ENCODE results near the gene GZMH.

GZMH gene

GRCh38 chr14:24630087-24630871 lies 20.8 kb upstream of the GZMH start:
- no peak for FAIRE-seq
- TF ChIP-seq SPI1 (IDR thresholded peaks at IDR 0.05; ENCODE audit: low read depth, low read length), result no peak

GRCh38 chr14:24629521-24629920 lies 20.0 kb upstream of the GZMH start:
- TF ChIP-seq TAF1 (IDR thresholded peaks at IDR 0.05; ENCODE audit: low read depth, low read length) (no peak), SPI1 (IDR thresholded peaks at IDR 0.05; ENCODE audit: low read depth, low read length) (no peak), POLR2AphosphoS5 (IDR thresholded peaks at IDR 0.05; ENCODE audit: low read depth, low read length) (no peak), PAX5 (IDR thresholded peaks at IDR 0.05; ENCODE audit: insufficient read depth, low read length, severe bottlenecking) (no peak), POU2F2 (IDR thresholded peaks at IDR 0.05; ENCODE audit: low read depth, low read length) (no peak), POLR2A (IDR thresholded peaks at IDR 0.05; ENCODE audit: low read depth, low read length) (no peak)
- no peak for FAIRE-seq

More at GRCh38 chr14:24630087-24630871, 20.8 kb upstream of the GZMH start:
- no peak for DNase-seq (ENCODE audit: insufficient read length, low spot score)

GRCh38 chr14:24613747-24614146 lies 4.3 kb upstream of the GZMH start:
- no peak for DNase-seq (ENCODE audit: insufficient read length, low spot score)
- TF ChIP-seq POLR2A (IDR thresholded peaks at IDR 0.05; ENCODE audit: low read depth, low read length) (no peak), PAX5 (IDR thresholded peaks at IDR 0.05; ENCODE audit: insufficient read depth, low read length, severe bottlenecking) (no peak), POU2F2 (IDR thresholded peaks at IDR 0.05; ENCODE audit: low read depth, low read length) (no peak)
- no peak for FAIRE-seq

More at GRCh38 chr14:24629521-24629920, 20.0 kb upstream of the GZMH start:
- no peak for DNase-seq (ENCODE audit: insufficient read length, low spot score)

- DNase-seq (ENCODE audit: insufficient read length, low spot score) (no peak), FAIRE-seq (peak; percentile 67)
- peak; percentile 77 for TF ChIP-seq SPI1 (IDR thresholded peaks at IDR 0.05; ENCODE audit: low read depth, low read length)
- TF ChIP-seq PAX5 (IDR thresholded peaks at IDR 0.05; ENCODE audit: insufficient read depth, low read length, severe bottlenecking), result no peak
These were observed 3.8 kb upstream of the GZMH start for GRCh38 chr14:24613241-24613640.

- no peak for DNase-seq (ENCODE audit: insufficient read length, low spot score)
- TF ChIP-seq TAF1 (IDR thresholded peaks at IDR 0.05; ENCODE audit: low read depth, low read length), result no peak
- no peak for TF ChIP-seq PAX5 (IDR thresholded peaks at IDR 0.05; ENCODE audit: insufficient read depth, low read length, severe bottlenecking)
- TF ChIP-seq POU2F2 (IDR thresholded peaks at IDR 0.05; ENCODE audit: low read depth, low read length), result no peak
- TF ChIP-seq SPI1 (IDR thresholded peaks at IDR 0.05; ENCODE audit: low read depth, low read length), result no peak
- no peak for TF ChIP-seq POLR2A (IDR thresholded peaks at IDR 0.05; ENCODE audit: low read depth, low read length)
- no peak for TF ChIP-seq POLR2AphosphoS5 (IDR thresholded peaks at IDR 0.05; ENCODE audit: low read depth, low read length)
- peak; percentile 77 for FAIRE-seq
These were observed 2.7 kb upstream of the GZMH start for GRCh38 chr14:24612196-24612595.

- no peak for DNase-seq (ENCODE audit: insufficient read length, low spot score)
- peak; percentile 26 for FAIRE-seq
- TF ChIP-seq POLR2A (IDR thresholded peaks at IDR 0.05; ENCODE audit: low read depth, low read length) (no peak), TAF1 (IDR thresholded peaks at IDR 0.05; ENCODE audit: low read depth, low read length) (no peak), PAX5 (IDR thresholded peaks at IDR 0.05; ENCODE audit: insufficient read depth, low read length, severe bottlenecking) (no peak), POLR2AphosphoS5 (IDR thresholded peaks at IDR 0.05; ENCODE audit: low read depth, low read length) (no peak), SPI1 (IDR thresholded peaks at IDR 0.05; ENCODE audit: low read depth, low read length) (no peak), POU2F2 (IDR thresholded peaks at IDR 0.05; ENCODE audit: low read depth, low read length) (no peak)
These were observed 1.6 kb downstream of the GZMH start for GRCh38 chr14:24607635-24608514.

GRCh38 chr14:24607081-24607480 lies 2.4 kb downstream of the GZMH start:
- peak; percentile 89 for FAIRE-seq
- no peak for DNase-seq (ENCODE audit: insufficient read length, low spot score)

GRCh38 chr14:24606297-24606696 lies 3.2 kb downstream of the GZMH start:
- no peak for FAIRE-seq
- DNase-seq (ENCODE audit: insufficient read length, low spot score), result no peak
- TF ChIP-seq POLR2AphosphoS5 (IDR thresholded peaks at IDR 0.05; ENCODE audit: low read depth, low read length) (no peak), TAF1 (IDR thresholded peaks at IDR 0.05; ENCODE audit: low read depth, low read length) (no peak), POLR2A (IDR thresholded peaks at IDR 0.05; ENCODE audit: low read depth, low read length) (no peak), PAX5 (IDR thresholded peaks at IDR 0.05; ENCODE audit: insufficient read depth, low read length, severe bottlenecking) (no peak), SPI1 (IDR thresholded peaks at IDR 0.05; ENCODE audit: low read depth, low read length) (no peak), POU2F2 (IDR thresholded peaks at IDR 0.05; ENCODE audit: low read depth, low read length) (no peak)

More at GRCh38 chr14:24607081-24607480, 2.4 kb downstream of the GZMH start:
- no peak for TF ChIP-seq SPI1 (IDR thresholded peaks at IDR 0.05; ENCODE audit: low read depth, low read length)
- no peak for TF ChIP-seq POLR2A (IDR thresholded peaks at IDR 0.05; ENCODE audit: low read depth, low read length)
- TF ChIP-seq POLR2AphosphoS5 (IDR thresholded peaks at IDR 0.05; ENCODE audit: low read depth, low read length), result no peak
- no peak for TF ChIP-seq POU2F2 (IDR thresholded peaks at IDR 0.05; ENCODE audit: low read depth, low read length)
- no peak for TF ChIP-seq TAF1 (IDR thresholded peaks at IDR 0.05; ENCODE audit: low read depth, low read length)
- TF ChIP-seq PAX5 (IDR thresholded peaks at IDR 0.05; ENCODE audit: insufficient read depth, low read length, severe bottlenecking), result no peak

GRCh38 chr14:24605435-24606190 lies 3.9 kb downstream of the GZMH start:
- FAIRE-seq (peak; percentile 95), DNase-seq (ENCODE audit: insufficient read length, low spot score) (peak; percentile 46)
- TF ChIP-seq POLR2A (IDR thresholded peaks at IDR 0.05; ENCODE audit: low read depth, low read length), result no peak
- TF ChIP-seq POLR2AphosphoS5 (IDR thresholded peaks at IDR 0.05; ENCODE audit: low read depth, low read length), result no peak
- TF ChIP-seq TAF1 (IDR thresholded peaks at IDR 0.05; ENCODE audit: low read depth, low read length), result no peak
- TF ChIP-seq POU2F2 (IDR thresholded peaks at IDR 0.05; ENCODE audit: low read depth, low read length), result no peak
- TF ChIP-seq PAX5 (IDR thresholded peaks at IDR 0.05; ENCODE audit: insufficient read depth, low read length, severe bottlenecking), result no peak
- TF ChIP-seq SPI1 (IDR thresholded peaks at IDR 0.05; ENCODE audit: low read depth, low read length), result no peak
